Activated T-helper 1 cell treated with anti-CD3 and anti-CD28 coated beads, Interleukin-2, amount 50 U/mL, for 16 hours (primary cell): ENCODE data around the gene ZDHHC5.
"Not testable (repeated sequence)": the region's sequence is repeated elsewhere in the genome, so short reads cannot be mapped to it uniquely, and the experiment has no call there.

Source experiments
- DNase-seq, 2 donors: peaks; one replicate each; pipeline ENCODE4 v3.0.0-alpha.2; 2020; ENCODE audit warnings: low read depth in 1 of 2, low spot score in 1 of 2

Gene ZDHHC5

GRCh38 chr11:57643802-57644201, 24.1 kb upstream of the ZDHHC5 start:
- no peak for DNase-seq

GRCh38 chr11:57644748-57645688, 22.9 kb upstream of the ZDHHC5 start:
- DNase-seq, result peak; percentile 68 to 73

GRCh38 chr11:57645689-57646085, 22.2 kb upstream of the ZDHHC5 start:
- DNase-seq, result no peak

GRCh38 chr11:57646194-57646798, 21.6 kb upstream of the ZDHHC5 start:
- no peak for DNase-seq

- no peak for DNase-seq
These were observed 21.1 kb upstream of the ZDHHC5 start for GRCh38 chr11:57646799-57647303.

GRCh38 chr11:57647372-57647771, 20.5 kb upstream of the ZDHHC5 start:
- DNase-seq, result no peak

- DNase-seq, result no peak
These were observed 19.7 kb upstream of the ZDHHC5 start for GRCh38 chr11:57647960-57648800.

- DNase-seq, result no peak
These were observed 18.8 kb upstream of the ZDHHC5 start for GRCh38 chr11:57648801-57649735.

GRCh38 chr11:57649826-57650738, 17.8 kb upstream of the ZDHHC5 start, which contains the start of gene YPEL4:
TSS of gene YPEL4 (minus strand) at chr11:57649912. CDS start at chr11:57647107, 2,805 bp downstream.
- peak; percentile 26 to 52 for DNase-seq

- DNase-seq, result no peak
These were observed 17.2 kb upstream of the ZDHHC5 start for GRCh38 chr11:57650739-57651090.

GRCh38 chr11:57651408-57651807, 16.5 kb upstream of the ZDHHC5 start:
- no peak for DNase-seq

GRCh38 chr11:57652230-57652629, 15.7 kb upstream of the ZDHHC5 start:
- DNase-seq, result not testable (repeated sequence)

- no peak for DNase-seq
These were observed 15.3 kb upstream of the ZDHHC5 start for GRCh38 chr11:57652662-57653061.

- DNase-seq, result no peak
These were observed 14.8 kb upstream of the ZDHHC5 start for GRCh38 chr11:57653163-57653562.

- no peak for DNase-seq
These were observed 11.1 kb upstream of the ZDHHC5 start for GRCh38 chr11:57656885-57657193.

GRCh38 chr11:57657194-57658022, 10.5 kb upstream of the ZDHHC5 start, which contains the start of gene CLP1:
TSS of gene CLP1 (plus strand) at chr11:57657762. CDS start at chr11:57659477, 1,715 bp downstream.
- peak; percentile 96 to 98 for DNase-seq

GRCh38 chr11:57658023-57658361, 9.9 kb upstream of the ZDHHC5 start:
- no peak for DNase-seq

- no peak for DNase-seq
These were observed 8.2 kb upstream of the ZDHHC5 start for GRCh38 chr11:57659669-57660068.
